ENCODE results near the gene GNG4.
"Not testable (repeated sequence)": the region's sequence is repeated elsewhere in the genome, so short reads cannot be mapped to it uniquely, and the experiment has no call there.

Gene GNG4

GRCh38 chr1:235625831-235626230 is 23.8 kb downstream of the GNG4 start:
- ATAC-seq, result no peak

GRCh38 chr1:235625340-235625739 is 24.2 kb downstream of the GNG4 start:
- ATAC-seq (no peak), DNase-seq (no peak)

More at GRCh38 chr1:235625831-235626230, 23.8 kb downstream of the GNG4 start:
- DNase-seq, result no peak

GRCh38 chr1:235624721-235625333 is 24.8 kb downstream of the GNG4 start:
- DNase-seq (no peak), ATAC-seq (no peak)

- ATAC-seq, result no peak
Observed at GRCh38 chr1:235622936-235623779, 26.4 kb downstream of the GNG4 start.

GRCh38 chr1:235619149-235619548 is 30.4 kb downstream of the GNG4 start:
- DNase-seq, ATAC-seq: not testable (repeated sequence)

More at GRCh38 chr1:235622936-235623779, 26.4 kb downstream of the GNG4 start:
- DNase-seq, result no peak

GRCh38 chr1:235617808-235618207 is 31.8 kb downstream of the GNG4 start:
- ATAC-seq (no peak), DNase-seq (no peak)

GRCh38 chr1:235617140-235617539 is 32.4 kb downstream of the GNG4 start:
- ATAC-seq, result no peak
- no peak for DNase-seq

- DNase-seq (no peak), ATAC-seq (no peak)
Observed at GRCh38 chr1:235614442-235614954, 35.1 kb downstream of the GNG4 start.

GRCh38 chr1:235613602-235614001 is 36.0 kb downstream of the GNG4 start:
- ATAC-seq (no peak), DNase-seq (no peak)

GRCh38 chr1:235612761-235613160 is 36.8 kb downstream of the GNG4 start:
- DNase-seq (no peak), ATAC-seq (no peak)

- DNase-seq (no peak), ATAC-seq (no peak)
Observed at GRCh38 chr1:235610157-235610556, 39.4 kb downstream of the GNG4 start.

GRCh38 chr1:235608278-235608677 is 41.3 kb downstream of the GNG4 start:
- no peak for ATAC-seq
- DNase-seq, result no peak

- ATAC-seq, result no peak
- DNase-seq, result no peak
Observed at GRCh38 chr1:235607284-235607683, 42.3 kb downstream of the GNG4 start.

GRCh38 chr1:235601104-235601503 is 48.5 kb downstream of the GNG4 start:
- DNase-seq (peak; percentile 38), ATAC-seq (no peak)

GRCh38 chr1:235599536-235599935 is 50.0 kb downstream of the GNG4 start:
- DNase-seq (no peak), ATAC-seq (no peak)

GRCh38 chr1:235597867-235598553 is 51.6 kb downstream of the GNG4 start:
- no peak for DNase-seq
- ATAC-seq, result no peak

- ATAC-seq (no peak), DNase-seq (no peak)
Observed at GRCh38 chr1:235595079-235595478, 54.5 kb downstream of the GNG4 start.

GRCh38 chr1:235594281-235594895 is 55.2 kb downstream of the GNG4 start:
- DNase-seq, ATAC-seq: not testable (repeated sequence)

- no peak for ATAC-seq
- DNase-seq, result no peak
Observed at GRCh38 chr1:235588916-235589515, 60.6 kb downstream of the GNG4 start.

GRCh38 chr1:235588156-235588555 is 61.4 kb downstream of the GNG4 start:
- ATAC-seq (no peak), DNase-seq (no peak)

- ATAC-seq (no peak), DNase-seq (no peak)
Observed at GRCh38 chr1:235586992-235587391, 62.6 kb downstream of the GNG4 start.

GRCh38 chr1:235586413-235586812 is 63.2 kb downstream of the GNG4 start:
- no peak for DNase-seq
- no peak for ATAC-seq

Measured in stimulated activated naive CD8-positive, alpha-beta T cell treated with anti-CD3 and anti-CD28 coated beads, Interleukin-15, Interleukin-2, amounts not matched to agents 100 U/mL and 50 U/mL, for 24 hours (primary cell).